ENCODE data around the gene RNF144B. TPM values are rescaled to one million over a fixed set of nuclear protein-coding genes. Genes with fewer than 3 reads are reported as not detected.
A peak's percentile ranks its signal among the peaks of the same experiment; 100 is the strongest.

RNF144B gene
- total and polyA plus RNA-seq, 2 of the 13 experiments (the other 11 are each of a cell fraction or from before 2014, with no cell fraction given), result 1.8 to 4.3 TPM

DNA sequence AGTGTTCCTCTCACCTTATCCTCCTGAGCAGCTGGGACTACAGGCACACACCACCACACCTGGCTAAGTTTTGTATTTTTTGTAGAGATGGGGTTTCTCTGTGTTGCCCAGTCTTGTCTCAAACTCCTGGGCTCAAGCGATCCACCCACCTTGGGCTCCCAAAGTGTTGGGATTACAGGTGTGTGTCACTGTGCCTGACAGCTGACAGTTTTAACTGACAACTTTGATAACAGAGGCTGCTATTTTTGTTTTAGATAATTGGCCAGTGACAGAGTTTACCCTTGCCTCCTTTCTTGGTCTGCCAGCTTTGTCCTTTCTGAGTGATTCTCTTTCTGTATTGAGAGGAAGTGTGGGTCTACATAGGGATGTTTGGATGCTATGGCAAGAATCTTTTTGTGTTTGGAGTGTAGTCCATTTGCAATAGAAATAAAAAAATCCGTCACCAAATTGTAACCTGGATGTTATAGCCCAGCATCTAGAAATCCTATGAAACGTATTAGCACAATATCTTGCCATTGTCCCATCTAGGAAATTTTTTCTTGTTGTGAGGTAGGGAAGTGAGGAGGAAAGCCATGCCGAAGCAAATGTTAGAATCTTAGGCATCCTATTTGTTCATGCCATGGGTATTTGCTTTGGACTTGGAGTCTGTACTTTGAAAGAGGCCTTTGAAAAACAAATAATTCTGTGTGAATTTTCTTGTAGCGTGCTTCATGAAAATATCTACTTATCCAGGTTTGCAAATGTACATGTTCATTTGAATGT lies 80.8 kb downstream of the RNF144B start (continued):
- TF ChIP-seq, protein P1, sequence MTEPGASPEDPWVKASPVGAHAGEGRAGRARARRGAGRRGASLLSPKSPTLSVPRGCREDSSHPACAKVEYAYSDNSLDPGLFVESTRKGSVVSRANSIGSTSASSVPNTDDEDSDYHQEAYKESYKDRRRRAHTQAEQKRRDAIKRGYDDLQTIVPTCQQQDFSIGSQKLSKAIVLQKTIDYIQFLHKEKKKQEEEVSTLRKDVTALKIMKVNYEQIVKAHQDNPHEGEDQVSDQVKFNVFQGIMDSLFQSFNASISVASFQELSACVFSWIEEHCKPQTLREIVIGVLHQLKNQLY (CRISPR knock-in tag; IDR thresholded peaks at IDR 0.05), result 0 out of 2 replicates have a peak, but pooled peaks have one; percentile 47
- no peak for TF ChIP-seq FOXK2 (IDR thresholded peaks at IDR 0.05)
- TF ChIP-seq ARNT2 (CRISPR knock-in tag; IDR thresholded peaks at IDR 0.05; ENCODE audit: low read depth), result no peak
- no peak for TF ChIP-seq ZNF790 (CRISPR knock-in tag; IDR thresholded peaks at IDR 0.05; ENCODE audit: borderline replicate concordance)
- TF ChIP-seq, protein P2, sequence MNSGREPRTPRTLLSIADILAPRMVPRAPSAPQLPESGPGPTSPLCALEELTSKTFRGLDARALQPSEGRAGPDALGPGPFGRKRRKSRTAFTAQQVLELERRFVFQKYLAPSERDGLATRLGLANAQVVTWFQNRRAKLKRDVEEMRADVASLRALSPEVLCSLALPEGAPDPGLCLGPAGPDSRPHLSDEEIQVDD (CRISPR knock-in tag; IDR thresholded peaks at IDR 0.05; ENCODE audit: borderline replicate concordance), result no peak
- peak; percentile 12; the same call in 1 of the 2 replicates for TF ChIP-seq RARA (CRISPR knock-in tag; IDR thresholded peaks at IDR 0.05)
- no peak for TF ChIP-seq SOX13 (IDR thresholded peaks at IDR 0.05)
- peak in 1 of 2 experiments; percentile 75; a peak in 1 of 4 replicates for TF ChIP-seq SOX13 (CRISPR knock-in tag; conservative IDR thresholded peaks at IDR 0.05 in 1 of 2, IDR thresholded peaks at IDR 0.05 in 1 of 2)
- TF ChIP-seq, protein P3, sequence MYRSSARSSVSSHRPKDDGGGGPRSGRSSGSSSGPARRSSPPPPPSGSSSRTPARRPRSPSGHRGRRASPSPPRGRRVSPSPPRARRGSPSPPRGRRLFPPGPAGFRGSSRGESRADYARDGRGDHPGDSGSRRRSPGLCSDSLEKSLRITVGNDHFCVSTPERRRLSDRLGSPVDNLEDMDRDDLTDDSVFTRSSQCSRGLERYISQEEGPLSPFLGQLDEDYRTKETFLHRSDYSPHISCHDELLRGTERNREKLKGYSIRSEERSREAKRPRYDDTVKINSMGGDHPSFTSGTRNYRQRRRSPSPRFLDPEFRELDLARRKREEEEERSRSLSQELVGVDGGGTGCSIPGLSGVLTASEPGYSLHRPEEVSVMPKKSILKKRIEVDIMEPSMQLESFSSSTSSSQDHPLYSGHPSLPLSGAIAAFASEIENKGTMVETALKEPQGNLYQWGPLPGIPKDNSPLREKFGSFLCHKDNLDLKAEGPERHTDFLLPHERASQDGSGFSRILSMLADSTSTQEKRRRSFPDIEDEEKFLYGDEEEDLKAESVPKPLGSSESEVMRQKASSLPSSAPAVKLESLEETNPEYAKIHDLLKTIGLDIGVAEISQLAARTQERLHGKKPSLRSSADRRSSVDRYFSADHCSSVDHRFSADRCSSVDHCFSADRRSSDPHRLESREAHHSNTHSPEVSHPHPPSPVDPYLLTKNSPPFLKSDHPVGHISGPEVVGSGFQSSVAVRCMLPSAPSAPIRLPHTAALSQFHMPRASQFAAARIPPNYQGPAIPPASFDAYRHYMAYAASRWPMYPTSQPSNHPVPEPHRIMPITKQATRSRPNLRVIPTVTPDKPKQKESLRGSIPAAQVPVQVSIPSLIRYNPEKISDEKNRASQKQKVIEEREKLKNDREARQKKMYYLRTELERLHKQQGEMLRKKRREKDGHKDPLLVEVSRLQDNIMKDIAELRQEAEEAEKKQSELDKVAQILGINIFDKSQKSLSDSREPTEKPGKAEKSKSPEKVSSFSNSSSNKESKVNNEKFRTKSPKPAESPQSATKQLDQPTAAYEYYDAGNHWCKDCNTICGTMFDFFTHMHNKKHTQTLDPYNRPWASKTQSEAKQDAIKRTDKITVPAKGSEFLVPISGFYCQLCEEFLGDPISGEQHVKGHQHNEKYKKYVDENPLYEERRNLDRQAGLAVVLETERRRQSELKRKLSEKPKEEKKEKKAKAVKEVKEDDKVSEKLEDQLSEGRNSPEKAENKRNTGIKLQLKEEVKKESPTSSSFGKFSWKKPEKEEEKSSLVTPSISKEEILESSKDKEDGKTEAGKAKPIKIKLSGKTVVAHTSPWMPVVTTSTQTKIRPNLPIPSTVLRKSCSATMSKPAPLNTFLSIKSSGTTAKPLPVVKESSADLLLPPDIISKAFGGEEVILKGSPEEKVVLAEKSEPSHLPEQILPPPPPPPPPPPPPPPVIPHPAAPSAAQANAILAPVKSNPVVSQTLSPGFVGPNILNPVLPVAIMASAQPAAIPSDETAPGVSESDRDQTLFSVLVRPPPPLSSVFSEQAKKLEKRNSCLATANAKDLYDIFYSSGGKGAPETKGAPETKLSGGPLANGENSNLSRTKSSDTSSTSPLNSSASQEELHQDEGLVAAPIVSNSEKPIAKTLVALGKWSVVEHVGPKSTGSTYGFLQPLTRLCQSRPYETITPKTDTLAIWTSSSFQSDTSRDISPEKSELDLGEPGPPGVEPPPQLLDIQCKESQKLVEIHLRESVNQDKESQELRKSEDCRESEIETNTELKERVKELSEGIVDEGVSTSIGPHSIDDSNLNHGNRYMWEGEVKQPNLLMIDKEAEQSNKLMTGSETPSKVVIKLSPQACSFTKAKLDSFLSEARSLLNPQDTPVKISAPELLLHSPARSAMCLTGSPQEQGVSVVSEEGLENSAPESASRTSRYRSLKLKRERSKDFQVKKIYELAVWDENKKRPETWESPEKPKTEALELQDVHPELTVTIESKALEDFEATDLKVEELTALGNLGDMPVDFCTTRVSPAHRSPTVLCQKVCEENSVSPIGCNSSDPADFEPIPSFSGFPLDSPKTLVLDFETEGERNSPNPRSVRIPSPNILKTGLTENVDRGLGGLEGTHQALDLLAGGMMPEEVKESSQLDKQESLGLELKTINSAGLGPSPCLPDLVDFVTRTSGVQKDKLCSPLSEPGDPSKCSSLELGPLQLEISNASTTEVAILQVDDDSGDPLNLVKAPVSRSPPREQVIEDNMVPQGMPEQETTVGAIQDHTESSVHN (CRISPR knock-in tag; IDR thresholded peaks at IDR 0.05), result no peak
- no peak for TF ChIP-seq SRSF9 (IDR thresholded peaks at IDR 0.05; ENCODE audit: borderline replicate concordance, insufficient read depth, low read depth, low read length, poor library complexity, severe bottlenecking)
- TF ChIP-seq, protein P4, sequence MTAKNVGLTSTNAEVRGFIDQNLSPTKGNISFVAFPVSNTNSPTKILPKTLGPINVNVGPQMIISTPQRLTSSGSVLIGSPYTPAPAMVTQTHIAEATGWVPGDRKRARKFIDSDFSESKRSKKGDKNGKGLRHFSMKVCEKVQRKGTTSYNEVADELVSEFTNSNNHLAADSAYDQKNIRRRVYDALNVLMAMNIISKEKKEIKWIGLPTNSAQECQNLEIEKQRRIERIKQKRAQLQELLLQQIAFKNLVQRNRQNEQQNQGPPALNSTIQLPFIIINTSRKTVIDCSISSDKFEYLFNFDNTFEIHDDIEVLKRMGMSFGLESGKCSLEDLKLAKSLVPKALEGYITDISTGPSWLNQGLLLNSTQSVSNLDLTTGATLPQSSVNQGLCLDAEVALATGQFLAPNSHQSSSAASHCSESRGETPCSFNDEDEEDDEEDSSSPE (CRISPR knock-in tag; IDR thresholded peaks at IDR 0.05), result no peak
- TF ChIP-seq ZBTB8A (CRISPR knock-in tag; IDR thresholded peaks at IDR 0.05; ENCODE audit: borderline replicate concordance, low read depth), result no peak
- no peak for TF ChIP-seq EEA1 (CRISPR knock-in tag; IDR thresholded peaks at IDR 0.05; ENCODE audit: borderline replicate concordance)
- TF ChIP-seq, protein P5, sequence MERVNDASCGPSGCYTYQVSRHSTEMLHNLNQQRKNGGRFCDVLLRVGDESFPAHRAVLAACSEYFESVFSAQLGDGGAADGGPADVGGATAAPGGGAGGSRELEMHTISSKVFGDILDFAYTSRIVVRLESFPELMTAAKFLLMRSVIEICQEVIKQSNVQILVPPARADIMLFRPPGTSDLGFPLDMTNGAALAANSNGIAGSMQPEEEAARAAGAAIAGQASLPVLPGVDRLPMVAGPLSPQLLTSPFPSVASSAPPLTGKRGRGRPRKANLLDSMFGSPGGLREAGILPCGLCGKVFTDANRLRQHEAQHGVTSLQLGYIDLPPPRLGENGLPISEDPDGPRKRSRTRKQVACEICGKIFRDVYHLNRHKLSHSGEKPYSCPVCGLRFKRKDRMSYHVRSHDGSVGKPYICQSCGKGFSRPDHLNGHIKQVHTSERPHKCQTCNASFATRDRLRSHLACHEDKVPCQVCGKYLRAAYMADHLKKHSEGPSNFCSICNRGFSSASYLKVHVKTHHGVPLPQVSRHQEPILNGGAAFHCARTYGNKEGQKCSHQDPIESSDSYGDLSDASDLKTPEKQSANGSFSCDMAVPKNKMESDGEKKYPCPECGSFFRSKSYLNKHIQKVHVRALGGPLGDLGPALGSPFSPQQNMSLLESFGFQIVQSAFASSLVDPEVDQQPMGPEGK (CRISPR knock-in tag; IDR thresholded peaks at IDR 0.05), result no peak
- TF ChIP-seq ZNF121 (CRISPR knock-in tag; IDR thresholded peaks at IDR 0.05), result 0 out of 2 replicates have a peak, but pooled peaks have one; percentile 24
- TF ChIP-seq ARNT (IDR thresholded peaks at IDR 0.05), result no peak
